ENCODE data around the gene MTUS2. TPM values are rescaled to one million over a fixed set of nuclear protein-coding genes. Genes with fewer than 3 reads are reported as not detected.

MTUS2 gene
- total RNA-seq, 1 donor from 2014 or later = not detected

DNA sequence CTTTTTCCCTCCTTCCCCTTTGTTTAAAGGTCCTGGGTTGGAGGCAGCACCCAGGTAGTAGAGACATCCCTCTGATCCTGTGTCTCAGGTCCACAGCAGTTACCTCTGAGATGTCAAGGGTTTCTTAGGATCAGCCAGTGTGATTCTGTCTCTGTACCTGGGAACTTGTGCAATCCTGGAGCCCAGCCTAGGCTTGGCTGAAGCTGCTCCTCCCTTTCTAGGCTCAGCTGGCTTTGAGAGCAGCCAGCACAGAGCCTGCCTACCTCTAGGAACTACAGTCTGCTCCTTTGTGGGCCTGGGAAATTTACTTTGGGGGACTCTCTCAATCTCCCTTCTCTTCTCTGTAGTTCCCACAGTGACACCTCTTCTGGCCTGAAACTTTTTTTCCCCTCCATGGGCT, 171.6 kb downstream of the MTUS2 start:
- no peak for DNase-seq
- Mint-ChIP-seq H3K4me1 (no peaks in the 10 kb centered on the region), H3K9me3 (peaks cover 7% of the 10 kb centered on the region), H3K27me3 (no peaks in the 10 kb centered on the region), H3K4me3 (no peak overlapping the region), H3K27ac (no peak overlapping the region), H3K36me3 (ENCODE audit: low read depth) (no peaks in the 10 kb centered on the region)
- intact Hi-C loops (cut with micrococcal nuclease) = no loop called here

DNA sequence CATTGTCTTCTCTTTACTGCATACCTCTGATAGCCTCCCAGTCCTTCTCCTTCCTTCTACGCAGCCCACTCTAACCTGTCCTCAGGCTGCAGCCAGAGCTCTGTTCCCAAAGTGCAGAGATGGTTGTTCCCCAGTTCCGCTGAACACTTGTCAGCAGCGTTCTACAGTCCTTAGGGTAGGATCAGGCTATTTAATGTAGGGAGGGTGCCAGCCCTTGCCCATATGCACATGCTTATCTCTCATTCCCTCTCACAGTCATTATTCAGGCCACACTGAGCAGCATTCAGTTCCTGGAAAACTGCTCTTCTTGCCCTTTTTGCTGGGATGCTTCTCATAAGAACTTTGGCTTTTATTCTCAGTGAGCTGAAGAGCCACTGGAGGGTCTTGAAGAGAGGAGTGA, 180.7 kb downstream of the MTUS2 start:
- no peaks in the 10 kb centered on the region for H3K36me3 Mint-ChIP-seq (ENCODE audit: low read depth)
- H3K9me3 Mint-ChIP-seq = peaks cover 4% of the 10 kb centered on the region
- H3K27ac Mint-ChIP-seq = no peak overlapping the region
- intact Hi-C loops (cut with micrococcal nuclease) = no loop called here
- H3K4me3 Mint-ChIP-seq = no peak overlapping the region
- no peaks in the 10 kb centered on the region for H3K27me3 Mint-ChIP-seq
- no peaks in the 10 kb centered on the region for H3K4me1 Mint-ChIP-seq
- DNase-seq = no peak

DNA sequence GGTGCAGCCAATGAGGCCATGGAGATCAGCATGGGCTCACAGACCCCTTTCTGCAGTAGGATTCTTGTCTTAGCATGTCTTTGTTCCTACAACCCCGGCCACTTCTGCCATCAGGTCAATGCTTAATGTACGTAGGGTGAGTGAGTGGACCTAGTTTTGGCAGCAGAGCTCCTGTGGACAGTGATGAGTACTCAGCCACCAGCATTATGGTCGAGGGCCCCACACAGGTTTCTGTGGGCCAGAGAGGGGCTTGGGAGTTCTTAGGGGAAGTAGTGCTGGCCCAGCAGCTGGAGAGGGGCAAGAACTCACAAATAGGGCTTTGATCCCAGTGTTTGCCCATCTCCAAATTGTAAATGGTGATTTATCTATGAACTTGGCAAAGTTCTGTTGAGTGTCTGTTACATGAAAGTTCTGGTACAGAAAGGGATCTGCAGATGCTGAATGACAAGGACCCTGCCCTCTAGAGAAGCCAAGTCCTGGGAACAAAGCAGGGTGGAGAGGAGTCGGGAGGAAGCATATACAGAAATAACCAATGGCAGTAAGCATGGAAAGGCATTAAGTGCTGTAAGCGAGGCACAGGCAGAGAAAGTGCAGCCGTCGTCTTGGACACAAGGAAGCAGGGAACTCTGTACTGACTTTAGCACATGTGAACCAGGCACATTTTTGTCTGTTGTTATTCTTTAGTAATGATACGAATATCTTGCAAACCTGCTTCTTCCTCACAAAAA, 185.1 kb downstream of the MTUS2 start:
- Mint-ChIP-seq H3K9me3 (peaks cover 4% of the 10 kb centered on the region), H3K27ac (no peak overlapping the region), H3K36me3 (ENCODE audit: low read depth) (no peaks in the 10 kb centered on the region), H3K4me1 (no peaks in the 10 kb centered on the region), H3K4me3 (no peak overlapping the region), H3K27me3 (no peaks in the 10 kb centered on the region)
- intact Hi-C loops (cut with micrococcal nuclease) = no loop called here
- no peak for DNase-seq

DNA sequence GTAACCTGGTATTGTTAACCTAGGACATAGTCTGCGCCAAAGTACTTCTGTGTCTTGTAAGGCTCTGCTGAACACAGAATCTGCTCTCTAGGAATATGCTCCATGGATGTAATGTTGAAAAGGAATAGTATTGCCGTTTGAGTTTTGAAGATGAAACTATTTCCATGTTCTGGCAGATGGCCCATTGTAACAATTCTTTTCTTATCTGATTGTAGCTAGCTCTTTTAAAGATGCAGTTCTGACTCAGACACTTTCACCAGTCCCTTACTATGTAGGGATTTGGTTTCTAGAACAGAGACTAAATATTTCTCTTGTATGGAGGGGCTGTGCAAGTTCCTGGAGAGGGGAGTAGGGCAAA, 185.6 kb downstream of the MTUS2 start:
- Mint-ChIP-seq H3K36me3 (ENCODE audit: low read depth) (no peaks in the 10 kb centered on the region), H3K27me3 (no peaks in the 10 kb centered on the region), H3K4me1 (no peaks in the 10 kb centered on the region), H3K4me3 (no peak overlapping the region), H3K27ac (no peak overlapping the region), H3K9me3 (peaks cover 1% of the 10 kb centered on the region)
- DNase-seq = no peak
- intact Hi-C loops (cut with micrococcal nuclease) = no loop called here

GRCh38 chr13:29006359-29006850, 186.3 kb downstream of the MTUS2 start:
- no peaks in the 10 kb centered on the region for H3K4me1 Mint-ChIP-seq
- intact Hi-C loops (cut with micrococcal nuclease) = no loop called here
- H3K36me3 Mint-ChIP-seq (ENCODE audit: low read depth) = no peaks in the 10 kb centered on the region
- no peaks in the 10 kb centered on the region for H3K9me3 Mint-ChIP-seq
- no peak for DNase-seq
- no peak overlapping the region for H3K4me3 Mint-ChIP-seq
- no peak overlapping the region for H3K27ac Mint-ChIP-seq
- H3K27me3 Mint-ChIP-seq = no peaks in the 10 kb centered on the region

- Mint-ChIP-seq H3K27me3 (no peaks in the 10 kb centered on the region), H3K4me1 (no peaks in the 10 kb centered on the region), H3K4me3 (no peak overlapping the region), H3K36me3 (ENCODE audit: low read depth) (no peaks in the 10 kb centered on the region), H3K9me3 (no peaks in the 10 kb centered on the region), H3K27ac (no peak overlapping the region)
- no peak for DNase-seq
- intact Hi-C loops (cut with micrococcal nuclease) = no loop called here
These were observed 188.2 kb downstream of the MTUS2 start for GRCh38 chr13:29008296-29008695.

- Mint-ChIP-seq H3K27ac (no peak overlapping the region), H3K36me3 (ENCODE audit: low read depth) (no peaks in the 10 kb centered on the region), H3K4me1 (peaks cover 5% of the 10 kb centered on the region), H3K27me3 (no peaks in the 10 kb centered on the region), H3K9me3 (no peaks in the 10 kb centered on the region), H3K4me3 (no peak overlapping the region)
- intact Hi-C loops (cut with micrococcal nuclease) = no loop called here
- no peak for DNase-seq
These were observed 200.2 kb downstream of the MTUS2 start for GRCh38 chr13:29020314-29020713.

DNA sequence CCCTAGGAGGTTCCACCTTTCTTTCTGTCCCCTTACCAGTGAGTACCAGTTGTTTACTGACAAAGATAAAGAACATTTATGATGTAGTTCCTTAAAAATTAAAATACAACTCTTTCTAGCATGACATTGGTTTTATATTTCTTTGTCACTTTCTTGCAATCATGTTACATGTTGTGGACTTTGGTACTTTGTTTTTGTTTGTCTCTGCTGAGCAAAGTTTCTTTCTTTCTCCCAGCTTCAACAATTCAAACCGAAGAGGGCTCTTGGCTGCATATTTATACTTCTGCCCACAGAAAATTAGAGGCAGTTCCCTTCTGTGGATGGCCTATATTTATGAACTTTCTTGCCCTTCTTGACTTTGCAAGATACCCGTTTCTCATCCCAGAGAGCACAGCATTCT, 201.2 kb downstream of the MTUS2 start:
- Mint-ChIP-seq H3K27me3 (no peaks in the 10 kb centered on the region), H3K4me1 (peaks cover 5% of the 10 kb centered on the region), H3K27ac (no peak overlapping the region), H3K36me3 (ENCODE audit: low read depth) (no peaks in the 10 kb centered on the region), H3K9me3 (no peaks in the 10 kb centered on the region), H3K4me3 (no peak overlapping the region)
- no peak for DNase-seq
- intact Hi-C loops (cut with micrococcal nuclease) = no loop called here

DNA sequence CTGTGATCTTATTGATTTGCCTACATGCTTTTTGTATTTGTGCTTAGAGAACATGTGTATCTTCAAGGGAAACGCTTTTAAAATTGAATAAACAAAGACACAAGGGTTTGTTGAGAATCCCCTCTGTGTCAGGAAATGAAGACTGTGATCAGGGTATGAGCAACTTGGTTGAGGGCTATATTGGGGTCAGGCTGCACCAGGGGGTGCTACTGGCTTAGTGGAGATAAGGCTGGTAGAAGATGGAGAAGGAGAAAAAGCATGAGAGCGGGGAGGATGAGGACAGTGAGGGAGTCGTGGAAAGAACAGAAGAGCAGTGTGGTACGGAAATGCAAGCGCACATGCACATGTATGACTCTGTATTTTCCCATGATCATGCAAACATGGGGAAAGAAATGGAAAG, 201.6 kb downstream of the MTUS2 start:
- no peaks in the 10 kb centered on the region for H3K27me3 Mint-ChIP-seq
- H3K36me3 Mint-ChIP-seq (ENCODE audit: low read depth) = no peaks in the 10 kb centered on the region
- no peak for DNase-seq
- no peak overlapping the region for H3K27ac Mint-ChIP-seq
- no peaks in the 10 kb centered on the region for H3K9me3 Mint-ChIP-seq
- peaks cover 5% of the 10 kb centered on the region for H3K4me1 Mint-ChIP-seq
- intact Hi-C loops (cut with micrococcal nuclease) = no loop called here
- no peak overlapping the region for H3K4me3 Mint-ChIP-seq

- intact Hi-C loops (cut with micrococcal nuclease) = no loop called here
- no peak for DNase-seq
- H3K4me1 Mint-ChIP-seq = peaks cover 5% of the 10 kb centered on the region
- no peak overlapping the region for H3K27ac Mint-ChIP-seq
- no peaks in the 10 kb centered on the region for H3K27me3 Mint-ChIP-seq
- no peaks in the 10 kb centered on the region for H3K9me3 Mint-ChIP-seq
- H3K36me3 Mint-ChIP-seq (ENCODE audit: low read depth) = no peaks in the 10 kb centered on the region
- no peak overlapping the region for H3K4me3 Mint-ChIP-seq
These were observed 202.3 kb downstream of the MTUS2 start for GRCh38 chr13:29022410-29022809.

DNA sequence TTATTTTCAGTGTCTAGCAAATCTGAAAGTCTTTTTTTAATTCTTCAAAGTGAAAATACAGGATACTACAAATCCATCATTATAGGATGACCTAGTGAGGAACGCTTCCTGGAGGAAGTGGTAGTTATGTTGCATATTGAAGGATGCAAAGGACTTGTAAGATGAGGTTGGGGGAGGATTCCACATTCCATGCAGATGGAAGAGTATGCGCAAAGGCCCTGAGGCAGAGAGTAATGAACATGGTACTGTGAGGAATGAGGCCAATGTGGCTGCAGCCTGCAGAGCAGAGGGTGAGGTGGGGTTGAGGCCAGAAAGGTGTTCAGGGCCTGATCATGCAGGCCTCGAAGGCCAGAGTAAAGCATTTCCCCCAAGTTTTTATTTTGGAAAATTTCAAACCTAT, 202.8 kb downstream of the MTUS2 start:
- H3K9me3 Mint-ChIP-seq = no peaks in the 10 kb centered on the region
- H3K4me3 Mint-ChIP-seq = no peak overlapping the region
- no peaks in the 10 kb centered on the region for H3K27me3 Mint-ChIP-seq
- DNase-seq = no peak
- peaks cover 5% of the 10 kb centered on the region for H3K4me1 Mint-ChIP-seq
- intact Hi-C loops (cut with micrococcal nuclease) = no loop called here
- no peaks in the 10 kb centered on the region for H3K36me3 Mint-ChIP-seq (ENCODE audit: low read depth)
- H3K27ac Mint-ChIP-seq = no peak overlapping the region

- H3K27ac Mint-ChIP-seq = no peak overlapping the region
- H3K9me3 Mint-ChIP-seq = no peaks in the 10 kb centered on the region
- no peaks in the 10 kb centered on the region for H3K27me3 Mint-ChIP-seq
- H3K4me3 Mint-ChIP-seq = no peak overlapping the region
- intact Hi-C loops (cut with micrococcal nuclease) = no loop called here
- no peak for DNase-seq
- peaks cover 5% of the 10 kb centered on the region for H3K4me1 Mint-ChIP-seq
- no peaks in the 10 kb centered on the region for H3K36me3 Mint-ChIP-seq (ENCODE audit: low read depth)
These were observed 204.6 kb downstream of the MTUS2 start for GRCh38 chr13:29024783-29025182.

GRCh38 chr13:29028868-29029267, 208.7 kb downstream of the MTUS2 start:
- no peaks in the 10 kb centered on the region for H3K36me3 Mint-ChIP-seq (ENCODE audit: low read depth)
- DNase-seq = no peak
- intact Hi-C loops (cut with micrococcal nuclease) = no loop called here
- no peak overlapping the region for H3K4me3 Mint-ChIP-seq
- H3K27me3 Mint-ChIP-seq = no peaks in the 10 kb centered on the region
- no peaks in the 10 kb centered on the region for H3K9me3 Mint-ChIP-seq
- no peaks in the 10 kb centered on the region for H3K4me1 Mint-ChIP-seq
- no peak overlapping the region for H3K27ac Mint-ChIP-seq

- no peaks in the 10 kb centered on the region for H3K27me3 Mint-ChIP-seq
- no peaks in the 10 kb centered on the region for H3K9me3 Mint-ChIP-seq
- H3K36me3 Mint-ChIP-seq (ENCODE audit: low read depth) = no peaks in the 10 kb centered on the region
- H3K4me3 Mint-ChIP-seq = no peak overlapping the region
- no peak for DNase-seq
- H3K4me1 Mint-ChIP-seq = no peaks in the 10 kb centered on the region
- no peak overlapping the region for H3K27ac Mint-ChIP-seq
- intact Hi-C loops (cut with micrococcal nuclease) = no loop called here
These were observed 218.6 kb downstream of the MTUS2 start for GRCh38 chr13:29038700-29039099.

DNA sequence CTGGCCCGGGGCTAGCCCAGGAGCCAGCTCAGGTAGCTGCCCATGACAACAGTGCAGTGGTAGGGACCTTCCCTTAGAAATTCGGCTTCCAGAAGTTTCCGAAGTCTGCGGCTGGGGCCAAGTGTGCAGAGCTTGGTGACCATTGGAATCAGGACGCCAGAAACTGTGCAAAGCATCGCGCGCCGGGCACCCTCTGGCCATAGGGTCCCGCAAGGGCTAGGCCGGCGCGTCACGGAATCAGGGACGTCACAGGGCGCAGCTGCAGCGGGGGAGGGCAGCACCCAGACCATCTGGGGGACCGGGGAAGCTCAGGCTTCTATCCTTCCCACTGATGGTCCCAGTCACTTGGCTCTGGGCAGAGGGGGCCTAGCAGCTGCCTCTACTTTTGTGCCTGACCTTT, 219.1 kb downstream of the MTUS2 start:
- intact Hi-C loops (cut with micrococcal nuclease) = no loop called here
- H3K36me3 Mint-ChIP-seq (ENCODE audit: low read depth) = no peaks in the 10 kb centered on the region
- H3K27me3 Mint-ChIP-seq = no peaks in the 10 kb centered on the region
- H3K27ac Mint-ChIP-seq = no peak overlapping the region
- H3K4me1 Mint-ChIP-seq = no peaks in the 10 kb centered on the region
- no peaks in the 10 kb centered on the region for H3K9me3 Mint-ChIP-seq
- DNase-seq = no peak
- H3K4me3 Mint-ChIP-seq = no peak overlapping the region
